Ascending aorta (tissue), 2 donors: ENCODE data around the gene GTF2IRD2. TPM values are rescaled to one million over a fixed set of nuclear protein-coding genes. Genes with fewer than 3 reads are reported as not detected.
"Not testable (repeated sequence)": the region's sequence is repeated elsewhere in the genome, so short reads cannot be mapped to it uniquely, and the experiment has no call there.

ENCODE experiments used
- DNase-seq, 2 donors: peaks; one replicate each; pipeline ENCODE4 v3.0.0-alpha.2; 2019; ENCODE audit warnings: low spot score in 2 of 2
- H3K27ac ChIP-seq, 2 donors: fragments of 200-600 bp; sonication (generic); one replicate each; pipeline ENCODE4 v1.5.1; 2016 to 2017; ENCODE audit warnings: mild to moderate bottlenecking in 1 of 2
- H3K27me3 ChIP-seq: fragments of 200-600 bp; sonication (generic); one replicate; pipeline ENCODE4 v1.5.1; 2017
- H3K36me3 ChIP-seq, 2 donors: fragments of 200-600 bp; sonication (generic); one replicate each; pipeline ENCODE4 v1.5.1; 2016
- H3K4me1 ChIP-seq, 2 donors: fragments of 200-600 bp; sonication (generic); one replicate each; pipeline ENCODE4 v1.5.1; 2016 to 2017; ENCODE audit warnings: mild to moderate bottlenecking in 1 of 2
- H3K4me3 ChIP-seq, 2 donors: fragments of 200-600 bp; sonication (generic); one replicate each; pipeline ENCODE4 v1.5.1; 2016 to 2017; ENCODE audit warnings: mild to moderate bottlenecking in 1 of 2
- H3K9me3 ChIP-seq, 2 donors: fragments of 200-600 bp; sonication (generic); one replicate each; pipeline ENCODE4 v1.5.1; 2016
- intact Hi-C: fragments of 100-400 bp; cut with DNase I; formaldehyde crosslinking; loops from one replicate; pipeline ENCODE4 v1.15.1; 2023
- total RNA-seq: library from RNA; depleted of rRNA; stranded (reverse); fragments of >200 nt; gene quantifications from one replicate; pipeline ENCODE4 v1.1.0, GENCODE V29; 2016

Gene GTF2IRD2
- total RNA-seq, 1 donor from 2014 or later, result 0.32 TPM

DNA sequence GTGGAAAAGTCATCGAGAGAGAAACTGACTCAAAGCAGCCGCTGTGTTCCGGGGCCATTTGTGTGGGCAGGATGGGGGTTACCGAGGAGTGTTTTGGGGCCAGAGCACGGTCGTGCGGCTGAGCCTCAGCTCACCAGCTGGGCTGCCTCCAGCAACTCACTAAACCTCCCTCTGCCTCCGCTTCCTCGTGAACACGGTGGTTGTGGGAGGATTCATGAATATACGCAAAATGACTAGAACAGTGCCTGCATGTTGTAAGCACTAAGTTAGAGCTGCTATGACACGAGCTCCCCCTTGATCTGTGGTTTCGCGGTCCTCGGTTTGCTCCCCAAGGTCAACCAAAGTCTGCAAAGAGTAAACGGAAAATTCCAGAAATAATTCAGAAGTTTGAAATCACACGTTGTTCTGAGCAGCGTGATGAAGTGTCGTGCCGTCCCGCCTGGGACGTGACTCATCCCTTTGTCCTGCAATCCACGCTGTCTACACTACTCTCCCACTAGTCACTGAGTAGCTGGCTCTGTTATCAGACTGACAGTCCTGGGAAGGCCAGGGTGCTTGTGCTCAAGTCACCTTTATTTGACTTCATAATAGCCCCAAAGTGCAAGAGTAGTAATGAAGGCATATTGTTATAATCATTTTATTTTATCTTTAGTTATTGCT is 31.1 kb downstream of the GTF2IRD2 start:
- H3K4me1 ChIP-seq, H3K27me3 ChIP-seq, H3K36me3 ChIP-seq, DNase-seq, H3K27ac ChIP-seq, intact Hi-C loops, H3K4me3 ChIP-seq, H3K9me3 ChIP-seq: not testable (repeated sequence)

DNA sequence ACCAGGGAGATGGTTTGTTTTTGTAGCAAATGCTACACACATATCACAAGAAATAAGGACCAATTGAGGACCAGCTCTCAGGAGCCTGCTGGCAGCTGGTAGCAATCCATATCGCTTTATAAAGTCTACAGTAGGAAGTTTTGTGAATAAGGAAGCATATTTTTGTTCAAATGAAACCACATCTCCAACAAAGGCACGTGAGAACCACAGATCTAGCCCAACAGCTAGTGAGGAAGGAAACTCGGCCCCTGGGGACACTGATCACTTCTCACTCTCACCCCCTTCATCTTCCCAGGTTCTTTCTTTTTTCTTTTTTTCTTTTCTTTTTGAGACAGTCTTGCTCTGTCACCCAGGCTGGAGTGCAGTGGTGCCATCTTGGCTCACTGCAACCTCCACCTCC is 35.5 kb downstream of the GTF2IRD2 start:
- H3K36me3 ChIP-seq, intact Hi-C loops, H3K27ac ChIP-seq, DNase-seq, H3K9me3 ChIP-seq, H3K4me3 ChIP-seq, H3K27me3 ChIP-seq, H3K4me1 ChIP-seq: not testable (repeated sequence)

DNA sequence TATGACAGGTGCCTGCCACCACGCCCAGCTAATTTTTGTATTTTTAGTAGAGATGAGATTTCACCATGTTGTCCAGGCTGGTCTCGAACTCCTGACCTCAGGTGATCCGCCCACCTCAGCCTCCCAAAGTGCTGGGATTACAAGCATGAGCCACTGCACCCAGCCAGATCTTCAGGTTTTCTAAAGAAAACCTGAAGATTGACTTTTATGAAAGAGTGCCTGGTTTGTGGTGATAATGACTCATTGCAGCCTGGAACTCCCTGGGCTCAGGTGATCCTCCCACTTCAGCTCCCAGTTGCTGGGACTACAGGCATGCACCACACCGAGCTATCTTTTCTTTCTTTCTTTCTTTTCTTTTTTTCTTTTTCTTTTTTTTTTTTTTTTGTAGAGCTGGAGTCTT is 52.8 kb downstream of the GTF2IRD2 start:
- H3K27me3 ChIP-seq, H3K36me3 ChIP-seq, intact Hi-C loops, H3K4me1 ChIP-seq, DNase-seq, H3K27ac ChIP-seq, H3K9me3 ChIP-seq, H3K4me3 ChIP-seq: not testable (repeated sequence)

DNA sequence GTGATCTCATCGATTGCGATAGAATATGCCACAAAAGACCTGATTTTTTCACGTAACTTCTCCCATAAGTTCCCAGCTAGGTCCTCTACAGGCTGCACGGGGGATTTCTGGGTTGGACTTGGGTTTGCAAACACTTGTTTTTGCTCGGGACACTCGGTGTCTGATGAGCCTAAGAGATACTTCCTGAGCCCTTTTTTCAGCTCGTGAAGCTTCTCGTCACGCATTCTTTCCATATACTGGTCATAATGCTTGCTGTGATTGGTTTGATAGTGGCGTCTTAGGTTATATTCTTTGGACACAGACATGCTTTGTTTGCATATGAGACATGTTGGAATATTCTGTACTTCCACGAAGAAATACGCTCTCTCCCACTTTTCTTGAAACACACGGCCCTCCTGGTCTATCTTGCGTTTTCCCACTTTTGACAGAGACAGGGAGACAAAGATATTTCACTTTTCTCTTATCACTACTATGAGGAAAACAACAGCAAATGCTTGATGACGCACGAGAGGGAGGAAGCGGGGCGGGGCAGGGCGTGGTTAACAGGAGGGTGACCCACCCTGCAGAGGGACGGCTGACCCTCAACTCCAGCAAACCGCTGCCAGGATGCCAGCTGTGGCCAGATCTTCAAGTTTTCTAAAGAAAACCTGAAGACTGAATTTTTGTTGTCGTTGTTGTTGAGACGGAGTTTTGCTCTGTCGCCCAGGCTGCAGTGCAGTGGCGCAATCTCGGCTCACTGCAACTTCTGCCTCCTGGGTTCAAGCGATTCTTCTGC is 53.4 kb downstream of the GTF2IRD2 start:
- H3K36me3 ChIP-seq, DNase-seq, H3K4me3 ChIP-seq, H3K27me3 ChIP-seq, H3K9me3 ChIP-seq, intact Hi-C loops, H3K27ac ChIP-seq, H3K4me1 ChIP-seq: not testable (repeated sequence)

DNA sequence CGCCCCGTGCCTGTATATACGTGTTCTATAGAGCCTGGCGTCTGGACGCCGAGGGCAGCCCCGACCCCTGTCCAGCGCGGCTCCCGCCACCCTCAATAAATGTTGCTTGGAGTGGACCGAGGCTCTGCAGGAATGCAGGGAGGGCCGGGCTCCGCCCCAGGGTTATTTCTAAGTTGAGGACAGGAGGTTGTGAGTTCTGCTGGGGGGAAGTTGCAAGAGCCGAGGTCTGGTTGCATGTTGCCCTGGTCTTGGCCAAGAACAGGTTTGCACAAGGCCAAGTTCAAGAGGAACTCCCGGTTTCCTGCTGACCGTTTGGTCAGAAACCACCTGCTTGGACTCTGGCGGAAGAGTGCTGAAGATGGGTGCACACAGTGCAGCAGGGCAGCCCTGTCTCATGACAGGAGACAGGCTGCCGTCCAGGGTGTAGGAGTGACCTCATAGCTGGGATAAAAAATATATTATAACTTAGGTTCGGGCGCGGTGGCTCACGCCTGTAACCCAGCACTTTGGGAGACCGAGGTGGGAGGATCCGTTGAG is 62.1 kb downstream of the GTF2IRD2 start:
- H3K36me3 ChIP-seq, H3K27me3 ChIP-seq, H3K4me1 ChIP-seq, DNase-seq, H3K27ac ChIP-seq, H3K9me3 ChIP-seq, H3K4me3 ChIP-seq, intact Hi-C loops: not testable (repeated sequence)

DNA sequence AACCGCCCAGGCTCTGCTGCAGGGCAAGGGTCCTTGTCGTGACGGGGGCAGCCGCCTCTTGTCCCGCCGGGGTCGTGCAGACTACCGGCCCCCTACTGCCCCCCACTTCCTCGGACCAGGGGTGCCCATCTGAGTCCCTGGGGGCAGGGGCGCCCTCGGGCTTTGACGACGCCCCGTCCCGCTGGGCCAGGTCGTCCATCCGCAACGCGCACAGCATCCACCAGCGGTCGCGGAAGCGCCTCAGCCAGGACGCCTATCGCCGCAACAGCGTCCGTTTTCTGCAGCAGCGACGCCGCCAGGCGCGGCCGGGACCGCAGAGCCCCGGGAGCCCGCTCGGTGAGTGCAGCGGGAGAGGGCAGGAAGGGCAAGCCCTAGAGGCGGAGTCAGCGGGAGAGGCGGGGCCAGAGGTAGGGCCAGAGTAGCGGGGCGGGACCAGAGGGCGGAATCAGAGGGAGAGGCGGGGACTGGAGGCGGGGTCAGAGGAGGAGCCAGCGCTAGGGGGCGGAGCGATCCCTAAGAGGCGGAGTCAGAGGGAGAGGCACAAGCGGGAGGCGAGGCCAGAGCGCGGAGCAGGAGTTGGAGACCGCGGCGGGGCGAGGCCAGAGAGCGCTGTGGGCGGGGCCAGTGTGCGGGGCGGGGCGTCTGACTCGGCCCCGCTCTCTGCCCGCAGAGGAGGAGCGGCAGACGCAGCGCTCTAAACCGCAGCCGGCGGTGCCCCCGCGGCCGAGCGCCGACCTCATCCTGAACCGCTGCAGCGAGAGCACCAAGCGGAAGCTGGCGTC is 62.8 kb downstream of the GTF2IRD2 start:
- H3K27me3 ChIP-seq, intact Hi-C loops, H3K4me1 ChIP-seq, H3K9me3 ChIP-seq, H3K27ac ChIP-seq, H3K36me3 ChIP-seq: not testable (repeated sequence)
- DNase-seq, result peak; percentile 84 to 98
- H3K4me3 ChIP-seq, result peak overlapping the region in 1 of 2 donors; percentile 51

DNA sequence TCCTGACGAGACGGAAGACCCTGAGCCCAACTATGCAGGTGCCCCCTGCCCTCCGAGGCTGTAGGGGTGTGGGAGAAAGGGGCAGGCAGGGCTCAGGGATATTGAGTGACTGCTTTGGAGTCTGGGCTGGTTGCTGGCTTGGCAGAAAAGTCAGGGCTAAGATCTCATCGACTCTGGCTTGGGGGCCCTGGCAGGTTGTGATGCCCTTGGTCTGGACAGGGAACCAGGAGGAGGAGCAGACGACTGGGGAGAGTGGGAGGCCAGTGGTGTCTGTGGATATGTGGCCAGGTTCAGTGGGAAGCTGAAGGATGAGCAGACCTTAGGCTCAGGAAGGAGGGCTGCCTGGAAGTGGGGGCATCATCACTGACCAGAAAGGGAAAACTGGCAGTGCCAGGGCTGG is 67.8 kb downstream of the GTF2IRD2 start:
- H3K4me1 ChIP-seq, H3K27me3 ChIP-seq, H3K4me3 ChIP-seq, intact Hi-C loops, H3K9me3 ChIP-seq, H3K27ac ChIP-seq, H3K36me3 ChIP-seq: not testable (repeated sequence)
- DNase-seq, result peak in 1 of 2 donors; percentile 18

DNA sequence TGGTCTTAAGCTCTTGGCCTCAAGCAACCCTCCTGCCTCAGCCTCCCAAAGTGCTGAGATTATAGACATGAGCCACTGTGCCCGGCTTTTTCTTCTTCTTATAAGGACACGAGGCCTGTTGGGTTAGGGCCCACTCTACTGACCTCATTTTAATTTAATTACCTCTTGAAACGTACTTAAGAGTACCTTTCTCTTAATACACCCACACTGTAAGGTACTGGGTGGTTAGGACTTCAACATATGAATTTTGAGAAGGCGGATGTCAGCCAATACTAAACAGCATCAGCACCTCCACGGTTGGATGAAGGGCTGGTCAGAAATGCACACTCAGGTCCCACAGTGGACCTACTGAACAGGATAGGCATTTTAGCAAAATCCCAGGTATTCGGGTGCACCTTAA is 69.7 kb downstream of the GTF2IRD2 start:
- H3K27me3 ChIP-seq, intact Hi-C loops, H3K27ac ChIP-seq, H3K9me3 ChIP-seq, H3K4me1 ChIP-seq, H3K36me3 ChIP-seq, H3K4me3 ChIP-seq, DNase-seq: not testable (repeated sequence)

DNA sequence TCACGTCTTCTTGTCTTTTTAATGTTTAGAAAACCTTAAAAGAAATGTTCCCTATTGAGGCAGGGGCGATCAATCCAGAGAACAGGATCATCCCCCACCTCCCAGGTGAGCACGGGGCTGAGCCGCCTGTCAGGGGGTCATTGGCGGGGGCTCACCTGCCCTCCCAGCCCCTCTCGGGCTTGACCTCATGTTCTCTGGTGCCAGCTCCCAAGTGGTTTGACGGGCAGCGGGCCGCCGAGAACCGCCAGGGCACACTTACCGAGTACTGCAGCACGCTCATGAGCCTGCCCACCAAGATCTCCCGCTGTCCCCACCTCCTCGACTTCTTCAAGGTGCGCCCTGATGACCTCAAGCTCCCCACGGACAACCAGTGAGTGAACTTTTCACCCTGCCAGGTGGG is 72.4 kb downstream of the GTF2IRD2 start:
- H3K9me3 ChIP-seq, H3K36me3 ChIP-seq, H3K27me3 ChIP-seq, H3K27ac ChIP-seq, H3K4me3 ChIP-seq, intact Hi-C loops, H3K4me1 ChIP-seq: not testable (repeated sequence)
- peak in 1 of 2 donors; percentile 34 for DNase-seq

DNA sequence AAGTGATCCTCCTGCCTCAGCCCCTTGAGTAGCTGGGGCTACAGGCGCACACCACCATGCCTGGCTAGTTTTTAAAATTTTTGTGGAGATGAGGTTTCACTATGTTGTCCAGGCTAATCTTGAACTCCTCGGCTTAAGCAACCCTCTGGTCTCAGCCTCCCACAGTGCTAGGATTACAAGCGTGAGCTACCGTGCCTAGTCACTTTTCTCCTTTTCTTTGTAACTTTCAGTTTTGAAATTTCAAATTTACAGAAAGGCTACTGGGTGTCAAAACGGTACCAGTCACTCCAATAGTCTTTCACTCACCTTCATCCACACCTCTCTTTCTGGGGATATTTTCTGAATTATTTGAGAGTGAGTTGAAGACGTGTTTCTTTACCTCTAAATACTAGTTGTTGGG is 76.3 kb downstream of the GTF2IRD2 start:
- intact Hi-C loops, result not testable (repeated sequence)

DNA sequence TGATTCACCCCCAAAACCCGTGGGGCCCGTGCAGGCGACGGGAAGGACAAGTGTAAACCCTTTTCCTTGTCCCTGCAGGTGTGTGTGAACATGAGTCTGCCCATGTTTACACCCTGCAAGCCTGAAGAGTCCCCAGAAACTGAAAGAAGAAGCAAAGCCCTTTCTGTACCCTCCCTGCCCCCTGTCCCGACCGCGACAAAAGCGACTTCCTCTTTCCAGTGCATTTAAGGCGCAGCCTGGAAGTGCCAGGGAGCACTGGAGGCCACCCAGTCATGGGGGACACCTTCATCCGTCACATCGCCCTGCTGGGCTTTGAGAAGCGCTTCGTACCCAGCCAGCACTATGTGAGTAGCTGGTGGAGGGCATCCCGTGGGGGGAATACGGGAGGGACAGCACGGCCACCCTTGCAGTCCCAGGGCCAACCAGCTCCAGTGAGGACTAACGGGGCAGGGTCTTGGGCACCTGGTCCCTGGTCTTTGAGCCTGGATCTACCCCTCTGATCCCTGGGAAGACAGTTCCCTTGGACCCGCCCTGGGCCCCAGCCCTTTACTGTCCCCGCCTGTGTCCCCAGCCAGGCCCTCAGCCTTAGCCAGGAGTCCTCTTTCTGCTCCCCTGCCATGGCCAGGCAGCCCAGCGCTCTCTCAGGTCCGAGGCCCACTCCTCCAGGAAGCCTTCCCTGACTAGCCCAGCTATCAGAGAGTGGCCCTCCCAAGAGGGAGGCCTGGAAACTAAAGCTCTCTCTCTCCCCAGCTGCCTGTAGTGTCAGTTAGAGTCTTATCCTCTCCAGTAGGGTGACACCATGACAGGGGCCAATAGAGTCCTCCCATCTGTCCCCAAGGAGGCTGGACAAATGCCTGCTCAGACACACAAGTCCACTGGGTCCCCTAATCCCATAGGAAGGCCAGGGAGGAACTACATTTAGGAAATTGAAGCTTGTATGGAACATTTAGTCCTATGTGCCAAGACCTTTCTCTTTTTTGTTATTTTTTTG is 77.3 kb downstream of the GTF2IRD2 start, which contains the start of gene NCF1:
TSS of gene NCF1 (plus strand) at position 252 of the 991 bp plus-strand sequence. CDS start at position 273, 21 bp downstream.
- intact Hi-C loops, H3K36me3 ChIP-seq: not testable (repeated sequence)

More for the DNA sequence above, 76.3 kb downstream of the GTF2IRD2 start:
- H3K36me3 ChIP-seq, H3K4me3 ChIP-seq, H3K27ac ChIP-seq, H3K4me1 ChIP-seq, DNase-seq, H3K27me3 ChIP-seq, H3K9me3 ChIP-seq: not testable (repeated sequence)

DNA sequence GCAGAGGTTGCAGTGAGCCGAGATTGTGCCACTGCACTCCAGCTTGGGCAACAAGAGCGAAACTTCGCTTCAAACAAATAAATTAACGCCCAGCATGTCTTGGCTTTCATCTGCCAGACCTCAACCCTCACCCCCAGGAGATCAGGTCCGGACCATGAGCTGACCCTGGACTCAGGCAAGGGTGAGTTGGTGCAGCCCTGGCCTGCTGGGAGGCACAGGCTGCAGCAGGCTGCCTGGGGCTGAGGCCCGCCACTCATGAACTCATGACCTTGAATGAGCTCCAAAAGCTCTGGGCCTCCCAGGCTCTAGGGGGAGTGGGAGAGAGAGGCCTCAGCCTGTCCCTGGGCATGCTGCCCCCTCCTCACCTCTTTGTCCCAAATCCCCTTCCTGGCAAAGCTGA is 79.3 kb downstream of the GTF2IRD2 start:
- peak in 1 of 2 donors; percentile 30 for DNase-seq

More for the DNA sequence above, 77.3 kb downstream of the GTF2IRD2 start, which contains the start of gene NCF1:
- H3K4me3 ChIP-seq, H3K27ac ChIP-seq, H3K9me3 ChIP-seq, DNase-seq, H3K27me3 ChIP-seq, H3K4me1 ChIP-seq: not testable (repeated sequence)

DNA sequence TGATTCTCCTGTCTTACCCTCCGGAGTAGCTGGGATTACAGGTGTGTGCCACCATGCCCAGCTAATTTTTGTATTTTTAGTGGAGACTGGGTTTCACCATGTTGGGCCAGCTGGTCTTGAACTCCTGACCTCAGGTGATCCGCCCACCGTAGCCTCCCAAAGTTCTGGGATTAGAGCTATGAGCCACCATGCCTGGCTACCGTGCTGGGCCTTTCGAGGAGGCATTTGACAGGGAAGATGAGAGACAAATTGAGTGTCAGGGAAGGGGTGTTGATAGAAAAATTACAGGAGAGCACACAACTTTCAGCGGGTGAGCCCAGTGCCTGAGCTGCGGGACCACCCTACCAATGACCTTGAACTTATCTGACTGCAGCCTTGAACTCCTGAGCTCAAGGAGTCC is 81.3 kb downstream of the GTF2IRD2 start:
- H3K27me3 ChIP-seq, DNase-seq, H3K36me3 ChIP-seq, H3K4me1 ChIP-seq, H3K9me3 ChIP-seq, H3K27ac ChIP-seq, intact Hi-C loops, H3K4me3 ChIP-seq: not testable (repeated sequence)

More for the DNA sequence above, 79.3 kb downstream of the GTF2IRD2 start:
- H3K27me3 ChIP-seq, H3K9me3 ChIP-seq, H3K4me3 ChIP-seq, H3K27ac ChIP-seq, H3K4me1 ChIP-seq, H3K36me3 ChIP-seq, intact Hi-C loops: not testable (repeated sequence)
